GM21381 (cell line): ENCODE results near the gene PROK2.

Experiments
- ATAC-seq: cut with Tn5 transposase; IDR thresholded peaks from one replicate; pipeline ENCODE4 v1.9.1; 2021; ENCODE audit warnings: mild to moderate bottlenecking, moderate library complexity; ENCODE audit not compliant: unreplicated experiment

PROK2 gene

GRCh38 chr3:71784914-71785531 is at the start of gene PROK2:
Gene PROK2, minus strand, starts transcription at chr3:71785148. Its CDS starts 96 bp downstream, at chr3:71785052.
- no peak for ATAC-seq

- ATAC-seq = no peak
Measured at GRCh38 chr3:71831599-71831998, 46.7 kb upstream of the PROK2 start.

- no peak for ATAC-seq
Measured at GRCh38 chr3:71825551-71826283, 40.8 kb upstream of the PROK2 start.

GRCh38 chr3:71821116-71821515 is 36.2 kb upstream of the PROK2 start:
- no peak for ATAC-seq

- ATAC-seq = no peak
Measured at GRCh38 chr3:71817262-71817661, 32.3 kb upstream of the PROK2 start.

- no peak for ATAC-seq
Measured at GRCh38 chr3:71816767-71817156, 31.8 kb upstream of the PROK2 start.

GRCh38 chr3:71815340-71816067 is 30.6 kb upstream of the PROK2 start:
- no peak for ATAC-seq

GRCh38 chr3:71813704-71814103 is 28.8 kb upstream of the PROK2 start:
- ATAC-seq = no peak

- no peak for ATAC-seq
Measured at GRCh38 chr3:71813073-71813472, 28.1 kb upstream of the PROK2 start.

GRCh38 chr3:71810056-71810455 is 25.1 kb upstream of the PROK2 start:
- no peak for ATAC-seq

GRCh38 chr3:71809321-71810026 is 24.5 kb upstream of the PROK2 start:
- ATAC-seq = no peak

- ATAC-seq = no peak
Measured at GRCh38 chr3:71806736-71807135, 21.8 kb upstream of the PROK2 start.

GRCh38 chr3:71805691-71806090 is 20.7 kb upstream of the PROK2 start:
- no peak for ATAC-seq

GRCh38 chr3:71805199-71805598 is 20.3 kb upstream of the PROK2 start:
- no peak for ATAC-seq

- no peak for ATAC-seq
Measured at GRCh38 chr3:71803248-71803647, 18.3 kb upstream of the PROK2 start.

GRCh38 chr3:71801986-71802385 is 17.0 kb upstream of the PROK2 start:
- no peak for ATAC-seq

GRCh38 chr3:71800023-71800422 is 15.1 kb upstream of the PROK2 start:
- no peak for ATAC-seq

GRCh38 chr3:71797455-71797854 is 12.5 kb upstream of the PROK2 start:
- no peak for ATAC-seq

GRCh38 chr3:71796290-71796689 is 11.3 kb upstream of the PROK2 start:
- no peak for ATAC-seq

GRCh38 chr3:71791634-71792033 is 6.7 kb upstream of the PROK2 start:
- no peak for ATAC-seq

- no peak for ATAC-seq
Measured at GRCh38 chr3:71789922-71790321, 5.0 kb upstream of the PROK2 start.
